ENCODE data around the gene CYP21A2.

The CYP21A2 gene

GRCh38 chr6:32089082-32089828 lies 51.0 kb downstream of the CYP21A2 start:
- H3F3A ChIP-seq (ENCODE audit: insufficient read depth, low read length) = no peaks in the 10 kb centered on the region
- peaks cover 4% of the 10 kb centered on the region; the same call in 1 of the 2 replicates for H3K4me1 ChIP-seq (ENCODE audit: low read length)
- no peak overlapping the region for H3K4me3 ChIP-seq (ENCODE audit: low read length)
- peaks cover 91% of the 10 kb centered on the region for H3K27me3 ChIP-seq (replicated peaks; ENCODE audit: insufficient read depth, low read length)
- H3K27ac ChIP-seq (ENCODE audit: low read length) = no peak overlapping the region
- TF ChIP-seq EZH2 (optimal IDR thresholded peaks at IDR 0.05; ENCODE audit: low read depth, low read length) = no peak
- no peak for TF ChIP-seq EZH2phosphoT487 (IDR thresholded peaks at IDR 0.05; ENCODE audit: low read length)
- no peak for TF ChIP-seq CTCF (IDR thresholded peaks at IDR 0.05; ENCODE audit: low read length)
- H3K79me2 ChIP-seq (ENCODE audit: low read length) = no peaks in the 10 kb centered on the region
- H2AFZ ChIP-seq (ENCODE audit: low read length) = no peak overlapping the region
- H3K9me2 ChIP-seq (replicated peaks; ENCODE audit: insufficient read depth, low read length) = no peaks in the 10 kb centered on the region
- no peak for DNase-seq
- H3K9ac ChIP-seq (ENCODE audit: low read length) = no peak overlapping the region
- H3K9me3 ChIP-seq (replicated peaks; ENCODE audit: insufficient read depth, low read length) = no peaks in the 10 kb centered on the region
- no peaks in the 10 kb centered on the region for H3K36me3 ChIP-seq (replicated peaks; ENCODE audit: insufficient read depth, low read length)
- no peak overlapping the region for H3K4me2 ChIP-seq (ENCODE audit: low read depth, low read length)
- H4K20me1 ChIP-seq (ENCODE audit: insufficient read depth, low read length) = no peaks in the 10 kb centered on the region
